Endothelial cell of umbilical vein (primary cell): ENCODE measurements around the gene ZNF524. TPM values are rescaled to one million over a fixed set of nuclear protein-coding genes. Genes with fewer than 3 reads are reported as not detected.

Experiments
- BruUV-seq: library from RNA; stranded (reverse); fragments of 400-500 nt; replicated peaks from 2 replicates; lab custom pipeline; 2021; lab: Mats Ljungman, UMichigan
- CTCF ChIA-PET: fragments of 300-600, 350-600 bp; sonication (Branson Sonifier 250); formaldehyde crosslinking; loops from one replicate; lab custom pipeline; 2021; ENCODE audit warnings: antibody characterized with exemption, inconsistent platforms; lab: Charles Lee
- POLR2A ChIA-PET: fragments of 300-600, 350-600 bp; sonication (Branson Sonifier 250); formaldehyde crosslinking; loops from one replicate; lab custom pipeline; 2021; ENCODE audit warnings: antibody characterized with exemption, inconsistent platforms; lab: Charles Lee
- DNase-seq: peaks from one replicate; pipeline ENCODE4 v3.0.0-alpha.2; 2011; ENCODE audit warnings: low read depth, low spot score
- FAIRE-seq: peaks from 2 replicates; lab custom pipeline; 2011; peaks lifted over from hg19 to GRCh38; lab: Jason Lieb, UNC
- H2AFZ ChIP-seq: 2 replicates; pipeline ENCODE4 v1.6.0; 2012; ENCODE audit warnings: low read depth, low read length, control low read depth, inconsistent platforms
- H3K27ac ChIP-seq: 2 replicates; pipeline ENCODE4 v1.5.1; 2011; ENCODE audit warnings: low read depth, mild to moderate bottlenecking, control low read depth, low read length, moderate library complexity; ENCODE audit not compliant: insufficient read depth
- H3K27me3 ChIP-seq, 2 experiments: 2 replicates each; pipeline versions ENCODE4 v1.6.0 to v1.6.1; 2011; ENCODE audit warnings: low read length in 2 of 2, mixed read lengths in 1 of 2; ENCODE audit not compliant: control insufficient read depth in 2 of 2, insufficient read depth in 2 of 2
- H3K36me3 ChIP-seq, 2 experiments: 2 replicates in 1 of 2; 3 replicates in 1 of 2; pipeline ENCODE4 v1.5.1; 2011; ENCODE audit warnings: low read length in 2 of 2, mild to moderate bottlenecking in 1 of 2, moderate library complexity in 1 of 2; ENCODE audit not compliant: control insufficient read depth in 2 of 2, insufficient read depth in 2 of 2; ENCODE audit errors: extremely low read depth in 1 of 2
- H3K4me1 ChIP-seq: 3 replicates; pipeline ENCODE4 v1.5.1; 2011; ENCODE audit warnings: mild to moderate bottlenecking, low read length; ENCODE audit not compliant: control insufficient read depth, insufficient read depth; ENCODE audit errors: extremely low read depth
- H3K4me2 ChIP-seq: 2 replicates; pipeline ENCODE4 v1.6.1; 2011; ENCODE audit warnings: low read length, control low read depth, mixed read lengths; ENCODE audit not compliant: insufficient read depth
- H3K4me3 ChIP-seq, 3 experiments: fragments of 200-600 bp in 1 of 3; sonication (generic), shearing (Covaris generic) in 1 of 3; replicated peaks in 1 of 3; 2 replicates each; pipeline ENCODE4 v1.5.1; 2011 to 2016; ENCODE audit warnings: control low read depth in 3 of 3, low read length in 3 of 3, mild to moderate bottlenecking in 2 of 3, inconsistent platforms in 1 of 3, low read depth in 1 of 3, moderate library complexity in 1 of 3; ENCODE audit not compliant: insufficient read depth in 1 of 3
- H3K79me2 ChIP-seq: 2 replicates; pipeline ENCODE4 v1.6.0; 2012; ENCODE audit warnings: low read length, inconsistent platforms; ENCODE audit not compliant: control insufficient read depth, insufficient read depth
- H3K9ac ChIP-seq: replicated peaks from 2 replicates; pipeline ENCODE3; 2011; ENCODE audit warnings: low read length, control low read depth; ENCODE audit not compliant: insufficient read depth; ENCODE audit errors: extremely low read depth
- H3K9me1 ChIP-seq: replicated peaks from 3 replicates; pipeline ENCODE4 v1.6.0; 2011; ENCODE audit warnings: mild to moderate bottlenecking, low read length; ENCODE audit not compliant: control insufficient read depth, insufficient read depth; ENCODE audit errors: extremely low read depth
- H3K9me3 ChIP-seq: replicated peaks from 2 replicates; pipeline ENCODE4 v1.5.1; 2012; ENCODE audit warnings: low read length, inconsistent platforms; ENCODE audit not compliant: control insufficient read depth, insufficient read depth
- H4K20me1 ChIP-seq: replicated peaks from 2 replicates; pipeline ENCODE3; 2011; ENCODE audit warnings: mild to moderate bottlenecking, low read length; ENCODE audit not compliant: control insufficient read depth, insufficient read depth; ENCODE audit errors: extremely low read depth
- CTCF ChIP-seq, 2 donors: IDR thresholded peaks; 1 replicate in 1 of 2; 2 replicates in 1 of 2; pipeline ENCODE4 v1.5.1; 2011; ENCODE audit warnings: low read length in 2 of 2, mild to moderate bottlenecking in 2 of 2, moderate library complexity in 2 of 2, control low read depth in 1 of 2, inconsistent platforms in 1 of 2, low read depth in 1 of 2; ENCODE audit not compliant: insufficient read depth in 1 of 2; ENCODE audit errors: extremely low read depth in 1 of 2
- EZH2 ChIP-seq: IDR thresholded peaks from 2 replicates; pipeline ENCODE4 v1.6.1; 2012; ENCODE audit warnings: borderline replicate concordance, low read depth, mild to moderate bottlenecking, moderate library complexity, low read length, inconsistent platforms; ENCODE audit not compliant: severe bottlenecking
- FOS ChIP-seq: IDR thresholded peaks from 2 replicates; pipeline ENCODE4 v1.6.1; 2011; ENCODE audit warnings: mild to moderate bottlenecking, low read length, moderate library complexity, borderline replicate concordance; ENCODE audit not compliant: insufficient read depth
- GATA2 ChIP-seq: IDR thresholded peaks from 2 replicates; pipeline ENCODE4 v1.7.0; 2011; ENCODE audit warnings: low read depth, mild to moderate bottlenecking, moderate library complexity, mixed read lengths, low read length; ENCODE audit not compliant: insufficient read length, insufficient read depth
- JUN ChIP-seq: IDR thresholded peaks from 2 replicates; pipeline ENCODE4 v1.6.1; 2011; ENCODE audit warnings: borderline replicate concordance, low read depth; ENCODE audit not compliant: insufficient read length, insufficient read depth
- MYC ChIP-seq: IDR thresholded peaks from one replicate; pipeline ENCODE4 v1.6.1; 2011; ENCODE audit warnings: mild to moderate bottlenecking, low read depth, low read length
- POLR2A ChIP-seq: IDR thresholded peaks from 2 replicates; pipeline ENCODE4 v1.6.1; 2012; ENCODE audit warnings: low read depth, mild to moderate bottlenecking, control low read depth, low read length
- POLR2AphosphoS5 ChIP-seq: IDR thresholded peaks from 2 replicates; pipeline ENCODE4 v1.6.1; 2012; ENCODE audit warnings: low read depth, mild to moderate bottlenecking, control low read depth, low read length, moderate library complexity; ENCODE audit not compliant: insufficient read depth
- dilution Hi-C: fragments of 300-500 bp; cut with MboI; formaldehyde crosslinking; loops from one replicate; pipeline ENCODE4 v1.15.0; 2019; ENCODE audit warnings: low sequenced_read_pairs; ENCODE audit not compliant: extremely low pct_ligation_motif_present
- intact Hi-C: fragments of 100-400 bp; cut with micrococcal nuclease; formaldehyde crosslinking; loops from one replicate; pipeline ENCODE4 v1.10.0; 2022
- polyA plus RNA-seq, 4 experiments: library from polyadenylated mRNA; depleted of rRNA in 3 of 4; stranded (reverse) in 3 of 4; unstranded in 1 of 4; fragments of >200 nt; gene quantifications; 2 replicates each; pipeline versions ENCODE4 v1.2.1 to v1.2.3, GENCODE V29; 2011 to 2012; ENCODE audit warnings: missing spikeins in 1 of 4
- total RNA-seq: library from RNA; stranded (reverse); gene quantifications from 2 replicates; pipeline ENCODE4 v1.2.3, GENCODE V29; 2021
- TF ChIP-seq, protein P1 (sequence below): IDR thresholded peaks from 2 replicates; pipeline ENCODE4 v1.6.1; 2011; ENCODE audit not compliant: insufficient read depth, insufficient read length

ZNF524 gene
- total and polyA plus RNA-seq, 2 donors (not counting 3 experiments of a cell fraction or from before 2014, with no cell fraction given) = 15.2 to 15.4 TPM

- Histone ChIP-seq H3K4me3 (peak overlapping the region in 1 of 3 experiments; percentile 22), H3K27ac (no peak overlapping the region), H3K9me3 (no peaks in the 10 kb centered on the region), H3K36me3 (no peaks in the 10 kb centered on the region), H3K79me2 (no peaks in the 10 kb centered on the region), H3K9ac (no peak overlapping the region), H3K4me2 (no peak overlapping the region), H3K27me3 (peaks cover 4 to 7% of the 10 kb centered on the region in 2 experiments), H2AFZ (peak overlapping the region; percentile 58), H3K4me1 (peaks cover 4% of the 10 kb centered on the region), H4K20me1 (no peaks in the 10 kb centered on the region), H3K9me1 (no peaks in the 10 kb centered on the region)
- CTCF ChIA-PET = interaction anchor here (1.0 kb wide), 2 partner anchors 18 to 69 kb away, joined by 3 to 4 read pairs; no protein-coding TSS in a partner anchor
- dilution Hi-C loops (no loop called here), intact Hi-C loops (no loop called here)
- BruUV-seq = no TSS peak
- POLR2A ChIA-PET = interaction anchor here (0.5 to 2.3 kb wide), 2 partner anchors 14 to 61 kb away, joined by 3 to 8 read pairs; partner anchors contain the start of genes FIZ1 and ZNF524
- FAIRE-seq = peak; percentile 18
- peak; percentile 68 for DNase-seq
- TF ChIP-seq EZH2 (no peak), JUN (no peak), MYC (no peak), CTCF (IDR thresholded peaks at IDR 0.05; ENCODE audit: extremely low read depth in 1 of 2, insufficient read depth in 1 of 2, low read depth in 1 of 2, low read length in 2 of 2) (no peak), POLR2AphosphoS5 (no peak), GATA2 (no peak), FOS (no peak), POLR2A (no peak)
- TF ChIP-seq, protein P1, sequence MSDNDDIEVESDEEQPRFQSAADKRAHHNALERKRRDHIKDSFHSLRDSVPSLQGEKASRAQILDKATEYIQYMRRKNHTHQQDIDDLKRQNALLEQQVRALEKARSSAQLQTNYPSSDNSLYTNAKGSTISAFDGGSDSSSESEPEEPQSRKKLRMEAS = no peak
Measured at GRCh38 chr19:55585658-55586339, 14.3 kb upstream of the ZNF524 start.
